ENCODE results near the gene ERI3.

GRCh38 chr1:44326024-44326701 is 28.9 kb downstream of the ERI3 start:
- TF ChIP-seq GATA2 (IDR thresholded peaks at IDR 0.05; ENCODE audit: low read depth, low read length) (no peak), GATA3 (IDR thresholded peaks at IDR 0.05; ENCODE audit: low read depth, low read length) (no peak)

Data from SH-SY5Y (cell line).